ENCODE results near the gene DCLK1. TPM values are rescaled to one million over a fixed set of nuclear protein-coding genes. Genes with fewer than 3 reads are reported as not detected.

Gene DCLK1
- total and polyA plus RNA-seq, 2 experiments from 2014 or later, result 0.16 to 2.9 TPM

- Histone ChIP-seq H2AFZ (no peak overlapping the region), H3K36me3 (replicated peaks; ENCODE audit: insufficient read depth, low read depth) (no peaks in the 10 kb centered on the region), H3K9me2 (replicated peaks; ENCODE audit: insufficient read depth) (no peaks in the 10 kb centered on the region), H3K9me3 (ENCODE audit: low read depth) (no peaks in the 10 kb centered on the region), H3K4me1 (ENCODE audit: insufficient read depth) (no peaks in the 10 kb centered on the region), H3K4me2 (no peak overlapping the region), H4K20me1 (ENCODE audit: insufficient read depth, poor library complexity, severe bottlenecking) (no peaks in the 10 kb centered on the region), H3K27me3 (no peaks in the 10 kb centered on the region), H3K27ac (no peak overlapping the region), H3K4me3 (no peak overlapping the region), H3K79me2 (no peaks in the 10 kb centered on the region)
- TF ChIP-seq CTCF (IDR thresholded peaks at IDR 0.05; ENCODE audit: poor library complexity), result no peak
- no peak for TF ChIP-seq EZH2 (IDR thresholded peaks at IDR 0.05; ENCODE audit: borderline replicate concordance)
- no peak for TF ChIP-seq EZH2phosphoT487 (IDR thresholded peaks at IDR 0.05; ENCODE audit: low read depth, severe bottlenecking, unreplicated experiment)
- no peak for DNase-seq (ENCODE audit: low spot score)
- 57% methylated on average over 1 of the region's 1 CpG for WGBS (ENCODE audit: low lambda C conversion rate, missing lambda C conversion rate)
These were observed 233.1 kb downstream of the DCLK1 start for GRCh38 chr13:35898041-35898440.

- Histone ChIP-seq H3K27ac (no peak overlapping the region), H3K79me2 (no peaks in the 10 kb centered on the region), H3K9me2 (replicated peaks; ENCODE audit: insufficient read depth) (no peaks in the 10 kb centered on the region), H3K4me3 (no peak overlapping the region), H2AFZ (no peak overlapping the region), H3K4me1 (ENCODE audit: insufficient read depth) (no peaks in the 10 kb centered on the region), H3K36me3 (replicated peaks; ENCODE audit: insufficient read depth, low read depth) (no peaks in the 10 kb centered on the region), H3K4me2 (no peak overlapping the region), H3K27me3 (no peaks in the 10 kb centered on the region), H4K20me1 (ENCODE audit: insufficient read depth, poor library complexity, severe bottlenecking) (no peaks in the 10 kb centered on the region), H3K9me3 (ENCODE audit: low read depth) (no peaks in the 10 kb centered on the region)
- 89% methylated on average over 3 of the region's 3 CpGs for WGBS (ENCODE audit: low lambda C conversion rate, missing lambda C conversion rate)
- no peak for DNase-seq (ENCODE audit: low spot score)
- TF ChIP-seq EZH2phosphoT487 (IDR thresholded peaks at IDR 0.05; ENCODE audit: low read depth, severe bottlenecking, unreplicated experiment), result no peak
- no peak for TF ChIP-seq CTCF (IDR thresholded peaks at IDR 0.05; ENCODE audit: poor library complexity)
These were observed 236.5 kb downstream of the DCLK1 start for GRCh38 chr13:35894636-35895035.

GRCh38 chr13:35892837-35893814, 238.1 kb downstream of the DCLK1 start:
- H2AFZ ChIP-seq, result no peak overlapping the region
- H3K27me3 ChIP-seq, result no peaks in the 10 kb centered on the region
- 88% methylated on average over 6 of the region's 6 CpGs for WGBS (ENCODE audit: low lambda C conversion rate, missing lambda C conversion rate)
- DNase-seq (ENCODE audit: low spot score), result no peak
- no peak overlapping the region for H3K4me2 ChIP-seq
- H4K20me1 ChIP-seq (ENCODE audit: insufficient read depth, poor library complexity, severe bottlenecking), result no peaks in the 10 kb centered on the region
- no peaks in the 10 kb centered on the region for H3K79me2 ChIP-seq
- no peak overlapping the region for H3K4me3 ChIP-seq
- no peaks in the 10 kb centered on the region for H3K36me3 ChIP-seq (replicated peaks; ENCODE audit: insufficient read depth, low read depth)
- no peak overlapping the region for H3K27ac ChIP-seq
- H3K4me1 ChIP-seq (ENCODE audit: insufficient read depth), result no peaks in the 10 kb centered on the region
- H3K9me3 ChIP-seq (ENCODE audit: low read depth), result no peaks in the 10 kb centered on the region
- no peaks in the 10 kb centered on the region for H3K9me2 ChIP-seq (replicated peaks; ENCODE audit: insufficient read depth)
- TF ChIP-seq CTCF (IDR thresholded peaks at IDR 0.05; ENCODE audit: poor library complexity), result no peak

Data from hepatocyte (in vitro differentiated cells).